OCI-LY1 (cell line): ENCODE measurements around the gene EFHC2.

Experiments used
- H2AFZ ChIP-seq: fragments of 200-600 bp; sonication (generic), shearing (Covaris generic); 2 replicates; pipeline ENCODE4 v1.6.0; 2014; ENCODE audit warnings: antibody characterized with exemption, mild to moderate bottlenecking, low read length
- H3F3A ChIP-seq: fragments of 200-600 bp; sonication (generic), shearing (Covaris generic); 2 replicates; pipeline ENCODE4 v1.6.0; 2014; ENCODE audit warnings: mild to moderate bottlenecking, antibody characterized with exemption, low read length, moderate library complexity; ENCODE audit not compliant: insufficient read depth
- H3K27ac ChIP-seq: fragments of 200-600 bp; sonication (generic); 2 replicates; pipeline ENCODE4 v1.5.1; 2014; ENCODE audit warnings: low read length, mixed run types, mild to moderate bottlenecking, low read depth; ENCODE audit not compliant: poor library complexity, severe bottlenecking
- H3K27me3 ChIP-seq: fragments of 200-600 bp; sonication (generic); 2 replicates; pipeline ENCODE4 v1.6.0; 2014; ENCODE audit warnings: antibody characterized with exemption, mild to moderate bottlenecking, low read length, moderate library complexity; ENCODE audit not compliant: insufficient read depth
- H3K36me3 ChIP-seq: fragments of 200-600 bp; sonication (generic); 2 replicates; pipeline ENCODE4 v1.6.1; 2014; ENCODE audit warnings: mild to moderate bottlenecking, antibody characterized with exemption, low read length, moderate library complexity, mixed read lengths; ENCODE audit not compliant: insufficient read depth
- H3K4me1 ChIP-seq: fragments of 200-600 bp; sonication (generic); 2 replicates; pipeline ENCODE4 v1.5.1; 2014; ENCODE audit warnings: mild to moderate bottlenecking, low read length, moderate library complexity; ENCODE audit not compliant: insufficient read depth, severe bottlenecking
- H3K4me2 ChIP-seq: fragments of 200-600 bp; sonication (generic), shearing (Covaris generic); 2 replicates; pipeline ENCODE4 v1.6.1; 2014; ENCODE audit warnings: low read length
- H3K4me3 ChIP-seq: fragments of 200-600 bp; sonication (generic); 2 replicates; pipeline ENCODE4 v1.5.1; 2014; ENCODE audit warnings: low read length, low read depth, mild to moderate bottlenecking, mixed read lengths; ENCODE audit not compliant: poor library complexity, severe bottlenecking
- H3K79me2 ChIP-seq: fragments of 200-600 bp; shearing (Covaris generic); 2 replicates; pipeline ENCODE4 v1.6.1; 2016; ENCODE audit warnings: mixed run types, low read length, mixed read lengths; ENCODE audit not compliant: insufficient read depth
- H3K9ac ChIP-seq: fragments of 200-600 bp; sonication (generic), shearing (Covaris generic); 2 replicates; pipeline ENCODE4 v1.6.1; 2014; ENCODE audit warnings: mild to moderate bottlenecking, low read length, mixed read lengths
- H3K9me2 ChIP-seq: fragments of 200-600 bp; sonication (generic), shearing (Covaris generic); 2 replicates; pipeline ENCODE4 v1.6.1; 2014; ENCODE audit warnings: low read depth, mild to moderate bottlenecking, low read length, mixed read lengths
- H3K9me3 ChIP-seq: fragments of 200-600 bp; shearing (Covaris generic); 2 replicates; pipeline ENCODE4 v1.6.1; 2014; ENCODE audit warnings: low read length, mixed read lengths
- H4K20me1 ChIP-seq: fragments of 200-600 bp; sonication (generic), shearing (Covaris generic); 2 replicates; pipeline ENCODE4 v1.6.0; 2016; ENCODE audit warnings: mild to moderate bottlenecking, low read length; ENCODE audit not compliant: insufficient read depth
- EZH2 ChIP-seq: fragments of 200-600 bp; sonication (generic), shearing (Covaris generic); IDR thresholded peaks from 2 replicates; pipeline ENCODE4 v1.8.0; 2017; ENCODE audit warnings: borderline replicate concordance, mixed run types, mild to moderate bottlenecking, antibody characterized with exemption, low read length, moderate library complexity, mixed read lengths
- TF ChIP-seq, protein P1 (sequence below): fragments of 200-600 bp; sonication (generic), shearing (Covaris generic); IDR thresholded peaks from 2 replicates; pipeline ENCODE4 v1.5.1; 2017; ENCODE audit warnings: mild to moderate bottlenecking, antibody characterized with exemption, low read length, moderate library complexity, mixed read lengths

The EFHC2 gene

DNA sequence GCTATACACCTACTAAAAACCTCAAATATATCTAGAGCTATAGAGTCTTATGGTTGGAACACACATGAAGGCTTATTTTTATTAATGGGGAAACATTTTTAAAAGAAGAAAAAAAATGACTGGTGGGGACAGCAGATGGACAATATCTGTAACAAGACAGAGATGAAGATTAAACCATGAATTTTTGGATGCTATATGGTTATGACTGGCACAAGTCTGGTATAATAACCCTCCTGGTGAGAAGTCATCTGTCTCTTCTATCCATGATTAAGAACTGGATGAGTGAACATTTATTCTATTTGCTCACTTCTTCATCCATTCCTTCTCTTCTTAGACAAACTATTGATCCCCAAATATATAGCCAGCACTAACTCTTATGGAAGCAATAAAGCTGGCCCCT lies 104.4 kb downstream of the EFHC2 start:
- no peaks in the 10 kb centered on the region for H3K9me3 ChIP-seq
- no peaks in the 10 kb centered on the region for H3K4me1 ChIP-seq
- TF ChIP-seq, protein P1, sequence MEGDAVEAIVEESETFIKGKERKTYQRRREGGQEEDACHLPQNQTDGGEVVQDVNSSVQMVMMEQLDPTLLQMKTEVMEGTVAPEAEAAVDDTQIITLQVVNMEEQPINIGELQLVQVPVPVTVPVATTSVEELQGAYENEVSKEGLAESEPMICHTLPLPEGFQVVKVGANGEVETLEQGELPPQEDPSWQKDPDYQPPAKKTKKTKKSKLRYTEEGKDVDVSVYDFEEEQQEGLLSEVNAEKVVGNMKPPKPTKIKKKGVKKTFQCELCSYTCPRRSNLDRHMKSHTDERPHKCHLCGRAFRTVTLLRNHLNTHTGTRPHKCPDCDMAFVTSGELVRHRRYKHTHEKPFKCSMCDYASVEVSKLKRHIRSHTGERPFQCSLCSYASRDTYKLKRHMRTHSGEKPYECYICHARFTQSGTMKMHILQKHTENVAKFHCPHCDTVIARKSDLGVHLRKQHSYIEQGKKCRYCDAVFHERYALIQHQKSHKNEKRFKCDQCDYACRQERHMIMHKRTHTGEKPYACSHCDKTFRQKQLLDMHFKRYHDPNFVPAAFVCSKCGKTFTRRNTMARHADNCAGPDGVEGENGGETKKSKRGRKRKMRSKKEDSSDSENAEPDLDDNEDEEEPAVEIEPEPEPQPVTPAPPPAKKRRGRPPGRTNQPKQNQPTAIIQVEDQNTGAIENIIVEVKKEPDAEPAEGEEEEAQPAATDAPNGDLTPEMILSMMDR: no peak
- no peak for TF ChIP-seq EZH2
- no peak overlapping the region for H3K27ac ChIP-seq
- H3K36me3 ChIP-seq: no peaks in the 10 kb centered on the region
- H4K20me1 ChIP-seq: no peaks in the 10 kb centered on the region
- H3K27me3 ChIP-seq: no peaks in the 10 kb centered on the region
- H3K9ac ChIP-seq: no peak overlapping the region
- H2AFZ ChIP-seq: no peak overlapping the region
- no peak overlapping the region for H3K4me2 ChIP-seq
- no peaks in the 10 kb centered on the region for H3K9me2 ChIP-seq
- H3K79me2 ChIP-seq: no peaks in the 10 kb centered on the region
- H3K4me3 ChIP-seq: no peak overlapping the region
- no peaks in the 10 kb centered on the region for H3F3A ChIP-seq

- Histone ChIP-seq H3F3A (no peaks in the 10 kb centered on the region), H2AFZ (no peak overlapping the region), H3K79me2 (no peaks in the 10 kb centered on the region), H3K4me2 (no peak overlapping the region), H3K9me3 (no peaks in the 10 kb centered on the region), H3K4me3 (no peak overlapping the region), H3K4me1 (no peaks in the 10 kb centered on the region), H3K27ac (no peak overlapping the region), H3K36me3 (no peaks in the 10 kb centered on the region), H3K9ac (no peak overlapping the region), H3K27me3 (no peaks in the 10 kb centered on the region), H3K9me2 (no peaks in the 10 kb centered on the region), H4K20me1 (no peaks in the 10 kb centered on the region)
- TF ChIP-seq, protein P1: no peak
- no peak for TF ChIP-seq EZH2
These were observed 107.9 kb downstream of the EFHC2 start for GRCh38 chrX:44235534-44235933.

GRCh38 chrX:44234541-44234940 lies 108.9 kb downstream of the EFHC2 start:
- H2AFZ ChIP-seq: no peak overlapping the region
- H3K36me3 ChIP-seq: no peaks in the 10 kb centered on the region
- H3K9ac ChIP-seq: no peak overlapping the region
- H4K20me1 ChIP-seq: no peaks in the 10 kb centered on the region
- H3K4me2 ChIP-seq: no peak overlapping the region
- no peak overlapping the region for H3K4me3 ChIP-seq
- H3K4me1 ChIP-seq: no peaks in the 10 kb centered on the region
- H3K27ac ChIP-seq: no peak overlapping the region
- TF ChIP-seq EZH2: no peak
- TF ChIP-seq, protein P1: no peak
- H3K79me2 ChIP-seq: no peaks in the 10 kb centered on the region
- no peaks in the 10 kb centered on the region for H3K9me2 ChIP-seq
- no peaks in the 10 kb centered on the region for H3F3A ChIP-seq
- no peaks in the 10 kb centered on the region for H3K9me3 ChIP-seq
- H3K27me3 ChIP-seq: no peaks in the 10 kb centered on the region
